Measurements from ENCODE around the gene SPATA31A6. TPM values are rescaled to one million over a fixed set of nuclear protein-coding genes. Genes with fewer than 3 reads are reported as not detected.
"Not testable (repeated sequence)": the region's sequence is repeated elsewhere in the genome, so short reads cannot be mapped to it uniquely, and the experiment has no call there.

SPATA31A6 gene
- not detected in 2 replicates for total RNA-seq
- not detected in 2 replicates for polyA plus RNA-seq
- polyA plus RNA-seq (2012), result not detected in 2 replicates
- polyA minus RNA-seq (ENCODE audit: low replicate concordance), result not detected in 2 replicates

GRCh38 chr9:42183359-42183758 lies at the start of gene SPATA31A6:
Gene SPATA31A6, plus strand, starts transcription at chr9:42183659. Its CDS starts 29 bp downstream, at chr9:42183688.
- H3K79me2 ChIP-seq (ENCODE audit: control insufficient read depth, insufficient read depth, low read length); H3K36me3 ChIP-seq (ENCODE audit: control insufficient read depth, insufficient read depth, low read length); H2AFZ ChIP-seq (ENCODE audit: low read length); H3K4me1 ChIP-seq (ENCODE audit: control insufficient read depth, extremely low read depth, insufficient read depth, low read length); DNase-seq (ENCODE audit: low read depth in 2 of 2); H4K20me1 ChIP-seq (ENCODE audit: control insufficient read depth, extremely low read depth, insufficient read depth, low read length); H3K9me3 ChIP-seq (ENCODE audit: control insufficient read depth, insufficient read depth, low read depth, low read length); H3K27me3 ChIP-seq (ENCODE audit: control insufficient read depth, insufficient read depth, low read length); H3K9ac ChIP-seq (ENCODE audit: insufficient read depth, low read length); H3K4me3 ChIP-seq (replicated peaks in 1 of 4; ENCODE audit: control extremely low read depth in 1 of 4, insufficient read depth in 1 of 4, low read depth in 3 of 4, low read length in 4 of 4); H3K4me2 ChIP-seq (ENCODE audit: extremely low read depth, insufficient read depth, low read length); H3K27ac ChIP-seq (ENCODE audit: insufficient read depth, low read length): not testable (repeated sequence)

- DNase-seq (ENCODE audit: low read depth in 2 of 2), result peak in 1 of 2 donors; percentile 3
- not testable (repeated sequence) for H3K27me3 ChIP-seq (ENCODE audit: control insufficient read depth, insufficient read depth, low read length)
Observed at GRCh38 chr9:42160299-42160698, 23.2 kb upstream of the SPATA31A6 start.

GRCh38 chr9:42219861-42220260 lies 36.4 kb downstream of the SPATA31A6 start:
- not testable (repeated sequence) for H3K27ac ChIP-seq (ENCODE audit: insufficient read depth, low read length); H3K4me1 ChIP-seq (ENCODE audit: control insufficient read depth, extremely low read depth, insufficient read depth, low read length); H2AFZ ChIP-seq (ENCODE audit: low read length); H3K9me3 ChIP-seq (ENCODE audit: control insufficient read depth, insufficient read depth, low read depth, low read length); H3K36me3 ChIP-seq (ENCODE audit: control insufficient read depth, insufficient read depth, low read length); H3K9ac ChIP-seq (ENCODE audit: insufficient read depth, low read length); H3K79me2 ChIP-seq (ENCODE audit: control insufficient read depth, insufficient read depth, low read length); H3K4me3 ChIP-seq (replicated peaks in 1 of 4; ENCODE audit: control extremely low read depth in 1 of 4, insufficient read depth in 1 of 4, low read depth in 3 of 4, low read length in 4 of 4); H3K4me2 ChIP-seq (ENCODE audit: extremely low read depth, insufficient read depth, low read length); H3K27me3 ChIP-seq (ENCODE audit: control insufficient read depth, insufficient read depth, low read length); H4K20me1 ChIP-seq (ENCODE audit: control insufficient read depth, extremely low read depth, insufficient read depth, low read length)
- peak in 1 of 2 donors; percentile 63 for DNase-seq (ENCODE audit: low read depth in 2 of 2)

More at GRCh38 chr9:42160299-42160698, 23.2 kb upstream of the SPATA31A6 start:
- H3K9me3 ChIP-seq (ENCODE audit: control insufficient read depth, insufficient read depth, low read depth, low read length); H3K4me3 ChIP-seq (replicated peaks in 1 of 4; ENCODE audit: control extremely low read depth in 1 of 4, insufficient read depth in 1 of 4, low read depth in 3 of 4, low read length in 4 of 4); H4K20me1 ChIP-seq (ENCODE audit: control insufficient read depth, extremely low read depth, insufficient read depth, low read length); H3K9ac ChIP-seq (ENCODE audit: insufficient read depth, low read length); H3K27ac ChIP-seq (ENCODE audit: insufficient read depth, low read length); H3K4me1 ChIP-seq (ENCODE audit: control insufficient read depth, extremely low read depth, insufficient read depth, low read length); H3K79me2 ChIP-seq (ENCODE audit: control insufficient read depth, insufficient read depth, low read length); H3K36me3 ChIP-seq (ENCODE audit: control insufficient read depth, insufficient read depth, low read length); H3K4me2 ChIP-seq (ENCODE audit: extremely low read depth, insufficient read depth, low read length); H2AFZ ChIP-seq (ENCODE audit: low read length): not testable (repeated sequence)

- not testable (repeated sequence) for H4K20me1 ChIP-seq (ENCODE audit: control insufficient read depth, extremely low read depth, insufficient read depth, low read length); H3K27me3 ChIP-seq (ENCODE audit: control insufficient read depth, insufficient read depth, low read length); H3K79me2 ChIP-seq (ENCODE audit: control insufficient read depth, insufficient read depth, low read length); H3K9me3 ChIP-seq (ENCODE audit: control insufficient read depth, insufficient read depth, low read depth, low read length); H3K4me3 ChIP-seq (replicated peaks in 1 of 4; ENCODE audit: control extremely low read depth in 1 of 4, insufficient read depth in 1 of 4, low read depth in 3 of 4, low read length in 4 of 4); H3K36me3 ChIP-seq (ENCODE audit: control insufficient read depth, insufficient read depth, low read length); H3K27ac ChIP-seq (ENCODE audit: insufficient read depth, low read length); H3K4me1 ChIP-seq (ENCODE audit: control insufficient read depth, extremely low read depth, insufficient read depth, low read length); H3K9ac ChIP-seq (ENCODE audit: insufficient read depth, low read length); H3K4me2 ChIP-seq (ENCODE audit: extremely low read depth, insufficient read depth, low read length); H2AFZ ChIP-seq (ENCODE audit: low read length)
- peak in 1 of 2 donors; percentile 71 for DNase-seq (ENCODE audit: low read depth in 2 of 2)
Observed at GRCh38 chr9:42223230-42223629, 39.8 kb downstream of the SPATA31A6 start.

GRCh38 chr9:42233031-42233430 lies 49.6 kb downstream of the SPATA31A6 start:
- H3K79me2 ChIP-seq (ENCODE audit: control insufficient read depth, insufficient read depth, low read length); H3K4me2 ChIP-seq (ENCODE audit: extremely low read depth, insufficient read depth, low read length); H4K20me1 ChIP-seq (ENCODE audit: control insufficient read depth, extremely low read depth, insufficient read depth, low read length); H3K27me3 ChIP-seq (ENCODE audit: control insufficient read depth, insufficient read depth, low read length); H2AFZ ChIP-seq (ENCODE audit: low read length); H3K4me3 ChIP-seq (replicated peaks in 1 of 4; ENCODE audit: control extremely low read depth in 1 of 4, insufficient read depth in 1 of 4, low read depth in 3 of 4, low read length in 4 of 4); H3K36me3 ChIP-seq (ENCODE audit: control insufficient read depth, insufficient read depth, low read length); H3K4me1 ChIP-seq (ENCODE audit: control insufficient read depth, extremely low read depth, insufficient read depth, low read length); DNase-seq (ENCODE audit: low read depth in 2 of 2); H3K9me3 ChIP-seq (ENCODE audit: control insufficient read depth, insufficient read depth, low read depth, low read length); H3K27ac ChIP-seq (ENCODE audit: insufficient read depth, low read length); H3K9ac ChIP-seq (ENCODE audit: insufficient read depth, low read length): not testable (repeated sequence)

GRCh38 chr9:42234610-42235009 lies 51.2 kb downstream of the SPATA31A6 start:
- not testable (repeated sequence) for DNase-seq (ENCODE audit: low read depth in 2 of 2); H3K4me3 ChIP-seq (replicated peaks in 1 of 4; ENCODE audit: control extremely low read depth in 1 of 4, insufficient read depth in 1 of 4, low read depth in 3 of 4, low read length in 4 of 4); H3K36me3 ChIP-seq (ENCODE audit: control insufficient read depth, insufficient read depth, low read length)

GRCh38 chr9:42235352-42235991 lies 52.0 kb downstream of the SPATA31A6 start:
- H3K27me3 ChIP-seq (ENCODE audit: control insufficient read depth, insufficient read depth, low read length); H3K79me2 ChIP-seq (ENCODE audit: control insufficient read depth, insufficient read depth, low read length); H2AFZ ChIP-seq (ENCODE audit: low read length); H3K9me3 ChIP-seq (ENCODE audit: control insufficient read depth, insufficient read depth, low read depth, low read length); DNase-seq (ENCODE audit: low read depth in 2 of 2); H4K20me1 ChIP-seq (ENCODE audit: control insufficient read depth, extremely low read depth, insufficient read depth, low read length); H3K4me2 ChIP-seq (ENCODE audit: extremely low read depth, insufficient read depth, low read length); H3K4me3 ChIP-seq (replicated peaks in 1 of 4; ENCODE audit: control extremely low read depth in 1 of 4, insufficient read depth in 1 of 4, low read depth in 3 of 4, low read length in 4 of 4); H3K4me1 ChIP-seq (ENCODE audit: control insufficient read depth, extremely low read depth, insufficient read depth, low read length); H3K27ac ChIP-seq (ENCODE audit: insufficient read depth, low read length); H3K9ac ChIP-seq (ENCODE audit: insufficient read depth, low read length); H3K36me3 ChIP-seq (ENCODE audit: control insufficient read depth, insufficient read depth, low read length): not testable (repeated sequence)

More at GRCh38 chr9:42234610-42235009, 51.2 kb downstream of the SPATA31A6 start:
- H3K9me3 ChIP-seq (ENCODE audit: control insufficient read depth, insufficient read depth, low read depth, low read length); H4K20me1 ChIP-seq (ENCODE audit: control insufficient read depth, extremely low read depth, insufficient read depth, low read length); H3K27ac ChIP-seq (ENCODE audit: insufficient read depth, low read length); H3K4me1 ChIP-seq (ENCODE audit: control insufficient read depth, extremely low read depth, insufficient read depth, low read length); H2AFZ ChIP-seq (ENCODE audit: low read length); H3K9ac ChIP-seq (ENCODE audit: insufficient read depth, low read length); H3K4me2 ChIP-seq (ENCODE audit: extremely low read depth, insufficient read depth, low read length); H3K79me2 ChIP-seq (ENCODE audit: control insufficient read depth, insufficient read depth, low read length); H3K27me3 ChIP-seq (ENCODE audit: control insufficient read depth, insufficient read depth, low read length): not testable (repeated sequence)

All from fibroblast of lung (primary cell).